ENCODE measurements around the gene SRRD. TPM values are rescaled to one million over a fixed set of nuclear protein-coding genes. Genes with fewer than 3 reads are reported as not detected.

SRRD gene
- total and polyA plus RNA-seq, 2 of the 13 experiments (the other 11 are each of a cell fraction or from before 2014, with no cell fraction given) = 22.8 to 36.6 TPM

DNA sequence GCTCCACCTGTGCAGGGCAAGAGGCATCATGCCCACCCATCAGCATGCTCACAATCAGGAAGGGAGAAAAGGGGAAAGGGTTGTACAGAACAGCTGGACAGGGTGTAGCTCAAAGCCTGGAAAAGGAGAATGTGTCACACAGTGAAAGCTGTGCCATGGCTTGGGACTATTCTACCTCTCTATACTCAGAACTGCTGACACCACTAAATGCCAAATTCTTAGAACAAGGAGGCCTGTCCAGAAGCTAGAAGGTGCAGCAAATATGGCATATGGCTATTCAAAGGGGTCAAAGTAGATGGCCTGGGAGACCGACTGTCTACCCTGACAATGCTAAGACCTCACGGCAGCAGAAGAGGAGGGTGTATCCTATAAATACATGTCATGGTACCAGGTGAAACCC, 12.9 kb upstream of the SRRD start (continued):
- TF ChIP-seq KMT2A (CRISPR knock-in tag; IDR thresholded peaks at IDR 0.05) (no peak), MAFK (conservative IDR thresholded peaks at IDR 0.05 in 1 of 2, IDR thresholded peaks at IDR 0.05 in 1 of 2; ENCODE audit: low read length in 2 of 2) (peak; percentile 70 to 78), SALL1 (CRISPR knock-in tag; IDR thresholded peaks at IDR 0.05) (no peak), THAP9 (CRISPR knock-in tag; IDR thresholded peaks at IDR 0.05; ENCODE audit: borderline replicate concordance) (no peak)
- TF ChIP-seq, protein P1, sequence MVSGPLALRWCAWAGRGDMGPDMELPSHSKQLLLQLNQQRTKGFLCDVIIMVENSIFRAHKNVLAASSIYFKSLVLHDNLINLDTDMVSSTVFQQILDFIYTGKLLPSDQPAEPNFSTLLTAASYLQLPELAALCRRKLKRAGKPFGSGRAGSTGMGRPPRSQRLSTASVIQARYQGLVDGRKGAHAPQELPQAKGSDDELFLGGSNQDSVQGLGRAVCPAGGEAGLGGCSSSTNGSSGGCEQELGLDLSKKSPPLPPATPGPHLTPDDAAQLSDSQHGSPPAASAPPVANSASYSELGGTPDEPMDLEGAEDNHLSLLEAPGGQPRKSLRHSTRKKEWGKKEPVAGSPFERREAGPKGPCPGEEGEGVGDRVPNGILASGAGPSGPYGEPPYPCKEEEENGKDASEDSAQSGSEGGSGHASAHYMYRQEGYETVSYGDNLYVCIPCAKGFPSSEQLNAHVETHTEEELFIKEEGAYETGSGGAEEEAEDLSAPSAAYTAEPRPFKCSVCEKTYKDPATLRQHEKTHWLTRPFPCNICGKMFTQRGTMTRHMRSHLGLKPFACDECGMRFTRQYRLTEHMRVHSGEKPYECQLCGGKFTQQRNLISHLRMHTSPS (CRISPR knock-in tag; IDR thresholded peaks at IDR 0.05; ENCODE audit: low read depth) = no peak

GRCh38 chr22:26471522-26471921, 12.2 kb upstream of the SRRD start:
- H3K4me2 ChIP-seq (ENCODE audit: low read depth, low read length) = no peak overlapping the region
- no peaks in the 10 kb centered on the region for H3K27me3 ChIP-seq (ENCODE audit: control insufficient read depth in 1 of 2, insufficient read depth in 2 of 2, low read length in 2 of 2)
- FAIRE-seq (no peak), ATAC-seq (no peak), DNase-seq (ENCODE audit: low spot score) (peak; percentile 31)
- H3K4me3 ChIP-seq (replicated peaks in 1 of 3; ENCODE audit: insufficient read depth in 1 of 3, low read depth in 2 of 3, low read length in 3 of 3) = no peak overlapping the region
- ChIA-PET CTCF (ENCODE audit: low intra/inter-chr PET ratio, low total read pairs) (no interaction called here), POLR2A (no interaction called here)
- H2AFZ ChIP-seq (ENCODE audit: low read length) = no peak overlapping the region
- in situ Hi-C loops (cut with HindIII; ENCODE audit: extremely low pct_ligation_motif_present, low pct_unique_long_range_greater_than_20kb) (no loop called here), intact Hi-C loops (cut with micrococcal nuclease; ENCODE audit: unreplicated experiment) (no loop called here)
- no TSS peak for BruUV-seq (replicated peaks)
- no peak overlapping the region for H3K27ac ChIP-seq (ENCODE audit: extremely low read length, insufficient read depth, low read length)
- H3K36me3 ChIP-seq (replicated peaks in 1 of 2; ENCODE audit: control insufficient read depth in 1 of 2, insufficient read depth in 2 of 2, low read length in 2 of 2) = peaks cover 22 to 83% of the 10 kb centered on the region in 2 experiments
- H3K9ac ChIP-seq (ENCODE audit: insufficient read depth, low read depth, low read length) = no peak overlapping the region
- H3K9me3 ChIP-seq (ENCODE audit: low read length) = no peaks in the 10 kb centered on the region
- TF ChIP-seq TEAD3 (CRISPR knock-in tag; optimal IDR thresholded peaks at IDR 0.05; ENCODE audit: borderline replicate concordance) (no peak), FOSL2 (CRISPR knock-in tag; IDR thresholded peaks at IDR 0.05) (peak; percentile 31; the same call in 1 of the 2 replicates)
- H3K4me1 ChIP-seq (ENCODE audit: insufficient read depth, low read length) = peaks cover 3% of the 10 kb centered on the region
- 93% methylated on average over 5 of the region's 5 CpGs for WGBS (ENCODE audit: low lambda C conversion rate)
- peaks cover 16% of the 10 kb centered on the region for H3K79me2 ChIP-seq (ENCODE audit: insufficient read depth, low read length)
- no peaks in the 10 kb centered on the region for H4K20me1 ChIP-seq (ENCODE audit: insufficient read depth, low read length)
